Measurements from ENCODE around the gene TRIM10. TPM values are rescaled to one million over a fixed set of nuclear protein-coding genes. Genes with fewer than 3 reads are reported as not detected.

The TRIM10 gene
- total and polyA plus RNA-seq, 10 of the 15 experiments (the other 5 are each of a cell fraction or from before 2014, with no cell fraction given), result 0.01 TPM; not detected in 9

GRCh38 chr6:30152016-30152673, 8.9 kb downstream of the TRIM10 start (continued):
- TF ChIP-seq MXI1 (IDR thresholded peaks at IDR 0.05; ENCODE audit: low read depth, low read length) (no peak), MEF2A (IDR thresholded peaks at IDR 0.05; ENCODE audit: insufficient read depth, low read depth, low read length) (no peak), CEBPZ (IDR thresholded peaks at IDR 0.05; ENCODE audit: low read depth, low read length) (no peak), ATF7 (IDR thresholded peaks at IDR 0.05; ENCODE audit: low read depth) (no peak), KDM1A (IDR thresholded peaks at IDR 0.05; ENCODE audit: borderline replicate concordance) (no peak), RUNX3 (IDR thresholded peaks at IDR 0.05; ENCODE audit: low read length) (no peak)
- TF ChIP-seq, protein P1, sequence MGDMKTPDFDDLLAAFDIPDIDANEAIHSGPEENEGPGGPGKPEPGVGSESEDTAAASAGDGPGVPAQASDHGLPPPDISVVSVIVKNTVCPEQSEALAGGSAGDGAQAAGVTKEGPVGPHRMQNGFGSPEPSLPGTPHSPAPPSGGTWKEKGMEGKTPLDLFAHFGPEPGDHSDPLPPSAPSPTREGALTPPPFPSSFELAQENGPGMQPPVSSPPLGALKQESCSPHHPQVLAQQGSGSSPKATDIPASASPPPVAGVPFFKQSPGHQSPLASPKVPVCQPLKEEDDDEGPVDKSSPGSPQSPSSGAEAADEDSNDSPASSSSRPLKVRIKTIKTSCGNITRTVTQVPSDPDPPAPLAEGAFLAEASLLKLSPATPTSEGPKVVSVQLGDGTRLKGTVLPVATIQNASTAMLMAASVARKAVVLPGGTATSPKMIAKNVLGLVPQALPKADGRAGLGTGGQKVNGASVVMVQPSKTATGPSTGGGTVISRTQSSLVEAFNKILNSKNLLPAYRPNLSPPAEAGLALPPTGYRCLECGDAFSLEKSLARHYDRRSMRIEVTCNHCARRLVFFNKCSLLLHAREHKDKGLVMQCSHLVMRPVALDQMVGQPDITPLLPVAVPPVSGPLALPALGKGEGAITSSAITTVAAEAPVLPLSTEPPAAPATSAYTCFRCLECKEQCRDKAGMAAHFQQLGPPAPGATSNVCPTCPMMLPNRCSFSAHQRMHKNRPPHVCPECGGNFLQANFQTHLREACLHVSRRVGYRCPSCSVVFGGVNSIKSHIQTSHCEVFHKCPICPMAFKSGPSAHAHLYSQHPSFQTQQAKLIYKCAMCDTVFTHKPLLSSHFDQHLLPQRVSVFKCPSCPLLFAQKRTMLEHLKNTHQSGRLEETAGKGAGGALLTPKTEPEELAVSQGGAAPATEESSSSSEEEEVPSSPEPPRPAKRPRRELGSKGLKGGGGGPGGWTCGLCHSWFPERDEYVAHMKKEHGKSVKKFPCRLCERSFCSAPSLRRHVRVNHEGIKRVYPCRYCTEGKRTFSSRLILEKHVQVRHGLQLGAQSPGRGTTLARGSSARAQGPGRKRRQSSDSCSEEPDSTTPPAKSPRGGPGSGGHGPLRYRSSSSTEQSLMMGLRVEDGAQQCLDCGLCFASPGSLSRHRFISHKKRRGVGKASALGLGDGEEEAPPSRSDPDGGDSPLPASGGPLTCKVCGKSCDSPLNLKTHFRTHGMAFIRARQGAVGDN (IDR thresholded peaks at IDR 0.05), result no peak
